Measurements from ENCODE around the gene COBL.

COBL gene

GRCh38 chr7:51060536-51060935 lies 256.1 kb downstream of the COBL start:
- DNase-seq (ENCODE audit: low read depth in 1 of 2, low spot score in 1 of 2) = no peak

GRCh38 chr7:51059504-51060142 lies 257.0 kb downstream of the COBL start:
- DNase-seq (ENCODE audit: low read depth in 1 of 2, low spot score in 1 of 2) = no peak

- DNase-seq (ENCODE audit: low read depth in 1 of 2, low spot score in 1 of 2) = no peak
Measured at GRCh38 chr7:51058764-51059163, 257.8 kb downstream of the COBL start.

GRCh38 chr7:51055039-51055840 lies 261.4 kb downstream of the COBL start:
- no peak for DNase-seq (ENCODE audit: low read depth in 1 of 2, low spot score in 1 of 2)

GRCh38 chr7:51054231-51054630 lies 262.4 kb downstream of the COBL start:
- no peak for DNase-seq (ENCODE audit: low read depth in 1 of 2, low spot score in 1 of 2)

- DNase-seq (ENCODE audit: low read depth in 1 of 2, low spot score in 1 of 2) = no peak
Measured at GRCh38 chr7:51053160-51053925, 263.3 kb downstream of the COBL start.

GRCh38 chr7:51046482-51046881 lies 270.1 kb downstream of the COBL start:
- no peak for DNase-seq (ENCODE audit: low read depth in 1 of 2, low spot score in 1 of 2)

GRCh38 chr7:51046103-51046466 lies 270.5 kb downstream of the COBL start:
- no peak for DNase-seq (ENCODE audit: low read depth in 1 of 2, low spot score in 1 of 2)

GRCh38 chr7:51045319-51046102 lies 271.1 kb downstream of the COBL start:
- no peak for DNase-seq (ENCODE audit: low read depth in 1 of 2, low spot score in 1 of 2)

- DNase-seq (ENCODE audit: low read depth in 1 of 2, low spot score in 1 of 2) = no peak
Measured at GRCh38 chr7:51043461-51043860, 273.1 kb downstream of the COBL start.

- DNase-seq (ENCODE audit: low read depth in 1 of 2, low spot score in 1 of 2) = no peak
Measured at GRCh38 chr7:51040787-51041186, 275.8 kb downstream of the COBL start.

- no peak for DNase-seq (ENCODE audit: low read depth in 1 of 2, low spot score in 1 of 2)
Measured at GRCh38 chr7:51038573-51038972, 278.0 kb downstream of the COBL start.

- no peak for DNase-seq (ENCODE audit: low read depth in 1 of 2, low spot score in 1 of 2)
Measured at GRCh38 chr7:51035716-51036115, 280.9 kb downstream of the COBL start.

- no peak for DNase-seq (ENCODE audit: low read depth in 1 of 2, low spot score in 1 of 2)
Measured at GRCh38 chr7:51034521-51035264, 281.9 kb downstream of the COBL start.

- no peak for DNase-seq (ENCODE audit: low read depth in 1 of 2, low spot score in 1 of 2)
Measured at GRCh38 chr7:51033727-51034520, 282.7 kb downstream of the COBL start.

GRCh38 chr7:51031791-51032515 lies 284.7 kb downstream of the COBL start:
- no peak for DNase-seq (ENCODE audit: low read depth in 1 of 2, low spot score in 1 of 2)

- no peak for DNase-seq (ENCODE audit: low read depth in 1 of 2, low spot score in 1 of 2)
Measured at GRCh38 chr7:51031216-51031615, 285.4 kb downstream of the COBL start.

GRCh38 chr7:51029701-51030191 lies 286.9 kb downstream of the COBL start:
- DNase-seq (ENCODE audit: low read depth in 1 of 2, low spot score in 1 of 2) = no peak

- no peak for DNase-seq (ENCODE audit: low read depth in 1 of 2, low spot score in 1 of 2)
Measured at GRCh38 chr7:51029131-51029530, 287.5 kb downstream of the COBL start.

Measured in activated CD4-positive, alpha-beta T cell treated with anti-CD3 and anti-CD28 coated beads, Interleukin-2, amount 50 U/mL, for 24 hours (primary cell).